ENCODE measurements around the gene PUS7.
"Not testable (repeated sequence)": the region's sequence is repeated elsewhere in the genome, so short reads cannot be mapped to it uniquely, and the experiment has no call there.

Gene PUS7

GRCh38 chr7:105444342-105444987 lies 77.6 kb downstream of the PUS7 start:
- no peak for FAIRE-seq

- FAIRE-seq: not testable (repeated sequence)
Observed at GRCh38 chr7:105442214-105442613, 79.9 kb downstream of the PUS7 start.

- no peak for FAIRE-seq
Observed at GRCh38 chr7:105439174-105439893, 82.7 kb downstream of the PUS7 start.

GRCh38 chr7:105438847-105439173 lies 83.3 kb downstream of the PUS7 start:
- FAIRE-seq: no peak

- FAIRE-seq: no peak
Observed at GRCh38 chr7:105438254-105438653, 83.8 kb downstream of the PUS7 start.

GRCh38 chr7:105437356-105437755 lies 84.7 kb downstream of the PUS7 start:
- FAIRE-seq: not testable (repeated sequence)

GRCh38 chr7:105429746-105430612 lies 92.1 kb downstream of the PUS7 start:
- no peak for FAIRE-seq

GRCh38 chr7:105426606-105427146 lies 95.4 kb downstream of the PUS7 start:
- FAIRE-seq: no peak

- no peak for FAIRE-seq
Observed at GRCh38 chr7:105423987-105424386, 98.1 kb downstream of the PUS7 start.

- FAIRE-seq: no peak
Observed at GRCh38 chr7:105413887-105414437, 108.1 kb downstream of the PUS7 start.

GRCh38 chr7:105410774-105411173 lies 111.3 kb downstream of the PUS7 start:
- not testable (repeated sequence) for FAIRE-seq

- FAIRE-seq: not testable (repeated sequence)
Observed at GRCh38 chr7:105409775-105410174, 112.3 kb downstream of the PUS7 start.

GRCh38 chr7:105408791-105409410 lies 113.2 kb downstream of the PUS7 start:
- no peak for FAIRE-seq
